WTC11 (cell line): ENCODE data around the gene VEGFB.

ENCODE experiments used
- NFE2L1 ChIP-seq: sonication (generic); formaldehyde crosslinking; IDR thresholded peaks from 2 replicates; pipeline ENCODE4 v1.8.1; 2023; ENCODE audit warnings: missing genetic modification reagents
- SMAD4 ChIP-seq: sonication (generic); formaldehyde crosslinking; IDR thresholded peaks from 2 replicates; pipeline ENCODE4 v1.8.0; 2022; ENCODE audit warnings: mild to moderate bottlenecking, missing genetic modification reagents
- SOX15 ChIP-seq: fragments of 250-450 bp; sonication (Bioruptor Pico); IDR thresholded peaks from 2 replicates; pipeline ENCODE4 v1.9.0; 2021; ENCODE audit warnings: mild to moderate bottlenecking
- SP1 ChIP-seq: sonication (generic); formaldehyde crosslinking; conservative IDR thresholded peaks from 2 replicates; pipeline ENCODE4 v1.8.1; 2022; ENCODE audit warnings: missing genetic modification reagents
- ZNF121 ChIP-seq: sonication (generic); formaldehyde crosslinking; IDR thresholded peaks from 2 replicates; pipeline ENCODE4 v1.8.0; 2023; ENCODE audit warnings: missing genetic modification reagents
- ZNF138 ChIP-seq: sonication (generic); formaldehyde crosslinking; conservative IDR thresholded peaks from 2 replicates; pipeline ENCODE4 v1.8.1; 2022; ENCODE audit warnings: mild to moderate bottlenecking, moderate library complexity, missing genetic modification reagents
- ZNF671 ChIP-seq: fragments of 250-450 bp; sonication (Bioruptor Pico); IDR thresholded peaks from 2 replicates; pipeline ENCODE4 v1.8.0; 2021; ENCODE audit warnings: mild to moderate bottlenecking
- TF ChIP-seq, protein P1 (sequence below): fragments of 200-600 bp; IDR thresholded peaks from 2 replicates; pipeline ENCODE4 v1.8.0; 2022; ENCODE audit warnings: antibody characterized with exemption
- TF ChIP-seq, protein P2 (sequence below): sonication (generic); formaldehyde crosslinking; IDR thresholded peaks from 2 replicates; pipeline ENCODE4 v1.8.0; 2022; ENCODE audit warnings: mild to moderate bottlenecking, missing genetic modification reagents
- TF ChIP-seq, protein P3 (sequence below): sonication (generic); formaldehyde crosslinking; IDR thresholded peaks from 2 replicates; pipeline ENCODE4 v1.8.0; 2022; ENCODE audit warnings: missing genetic modification reagents
- TF ChIP-seq, protein P4 (sequence below): sonication (generic); formaldehyde crosslinking; IDR thresholded peaks from 2 replicates; pipeline ENCODE4 v1.8.0; 2022; ENCODE audit warnings: mild to moderate bottlenecking, missing genetic modification reagents

DNA sequence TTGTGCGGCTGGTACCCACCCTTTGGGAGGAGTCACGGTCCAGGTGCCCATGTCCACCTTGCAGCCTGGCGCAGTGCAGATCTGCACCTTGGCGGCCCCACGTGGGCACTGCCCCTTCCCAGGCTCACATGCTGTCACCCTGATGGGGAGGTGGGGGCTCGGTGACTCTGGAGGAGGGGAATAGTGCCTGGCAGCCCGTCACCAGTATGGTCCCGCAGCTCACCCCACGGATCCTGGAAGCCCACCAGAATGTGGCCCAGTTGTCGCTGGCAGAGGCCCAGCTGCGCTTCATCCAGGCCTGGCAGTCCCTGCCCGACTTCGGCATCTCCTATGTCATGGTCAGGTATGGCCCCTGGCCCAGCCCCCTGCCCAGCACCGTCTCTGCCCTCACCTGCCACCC lies 13.6 kb upstream of the VEGFB start:
- TF ChIP-seq, protein P1, sequence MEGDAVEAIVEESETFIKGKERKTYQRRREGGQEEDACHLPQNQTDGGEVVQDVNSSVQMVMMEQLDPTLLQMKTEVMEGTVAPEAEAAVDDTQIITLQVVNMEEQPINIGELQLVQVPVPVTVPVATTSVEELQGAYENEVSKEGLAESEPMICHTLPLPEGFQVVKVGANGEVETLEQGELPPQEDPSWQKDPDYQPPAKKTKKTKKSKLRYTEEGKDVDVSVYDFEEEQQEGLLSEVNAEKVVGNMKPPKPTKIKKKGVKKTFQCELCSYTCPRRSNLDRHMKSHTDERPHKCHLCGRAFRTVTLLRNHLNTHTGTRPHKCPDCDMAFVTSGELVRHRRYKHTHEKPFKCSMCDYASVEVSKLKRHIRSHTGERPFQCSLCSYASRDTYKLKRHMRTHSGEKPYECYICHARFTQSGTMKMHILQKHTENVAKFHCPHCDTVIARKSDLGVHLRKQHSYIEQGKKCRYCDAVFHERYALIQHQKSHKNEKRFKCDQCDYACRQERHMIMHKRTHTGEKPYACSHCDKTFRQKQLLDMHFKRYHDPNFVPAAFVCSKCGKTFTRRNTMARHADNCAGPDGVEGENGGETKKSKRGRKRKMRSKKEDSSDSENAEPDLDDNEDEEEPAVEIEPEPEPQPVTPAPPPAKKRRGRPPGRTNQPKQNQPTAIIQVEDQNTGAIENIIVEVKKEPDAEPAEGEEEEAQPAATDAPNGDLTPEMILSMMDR: no peak
- TF ChIP-seq NFE2L1 (CRISPR knock-in tag): no peak
- TF ChIP-seq, protein P2, sequence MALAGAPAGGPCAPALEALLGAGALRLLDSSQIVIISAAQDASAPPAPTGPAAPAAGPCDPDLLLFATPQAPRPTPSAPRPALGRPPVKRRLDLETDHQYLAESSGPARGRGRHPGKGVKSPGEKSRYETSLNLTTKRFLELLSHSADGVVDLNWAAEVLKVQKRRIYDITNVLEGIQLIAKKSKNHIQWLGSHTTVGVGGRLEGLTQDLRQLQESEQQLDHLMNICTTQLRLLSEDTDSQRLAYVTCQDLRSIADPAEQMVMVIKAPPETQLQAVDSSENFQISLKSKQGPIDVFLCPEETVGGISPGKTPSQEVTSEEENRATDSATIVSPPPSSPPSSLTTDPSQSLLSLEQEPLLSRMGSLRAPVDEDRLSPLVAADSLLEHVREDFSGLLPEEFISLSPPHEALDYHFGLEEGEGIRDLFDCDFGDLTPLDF: no peak
- no peak for TF ChIP-seq SP1
- TF ChIP-seq SMAD4 (CRISPR knock-in tag): no peak
- no peak for TF ChIP-seq ZNF138 (CRISPR knock-in tag)
- TF ChIP-seq SOX15 (CRISPR knock-in tag): no peak
- no peak for TF ChIP-seq ZNF121
- TF ChIP-seq, protein P3, sequence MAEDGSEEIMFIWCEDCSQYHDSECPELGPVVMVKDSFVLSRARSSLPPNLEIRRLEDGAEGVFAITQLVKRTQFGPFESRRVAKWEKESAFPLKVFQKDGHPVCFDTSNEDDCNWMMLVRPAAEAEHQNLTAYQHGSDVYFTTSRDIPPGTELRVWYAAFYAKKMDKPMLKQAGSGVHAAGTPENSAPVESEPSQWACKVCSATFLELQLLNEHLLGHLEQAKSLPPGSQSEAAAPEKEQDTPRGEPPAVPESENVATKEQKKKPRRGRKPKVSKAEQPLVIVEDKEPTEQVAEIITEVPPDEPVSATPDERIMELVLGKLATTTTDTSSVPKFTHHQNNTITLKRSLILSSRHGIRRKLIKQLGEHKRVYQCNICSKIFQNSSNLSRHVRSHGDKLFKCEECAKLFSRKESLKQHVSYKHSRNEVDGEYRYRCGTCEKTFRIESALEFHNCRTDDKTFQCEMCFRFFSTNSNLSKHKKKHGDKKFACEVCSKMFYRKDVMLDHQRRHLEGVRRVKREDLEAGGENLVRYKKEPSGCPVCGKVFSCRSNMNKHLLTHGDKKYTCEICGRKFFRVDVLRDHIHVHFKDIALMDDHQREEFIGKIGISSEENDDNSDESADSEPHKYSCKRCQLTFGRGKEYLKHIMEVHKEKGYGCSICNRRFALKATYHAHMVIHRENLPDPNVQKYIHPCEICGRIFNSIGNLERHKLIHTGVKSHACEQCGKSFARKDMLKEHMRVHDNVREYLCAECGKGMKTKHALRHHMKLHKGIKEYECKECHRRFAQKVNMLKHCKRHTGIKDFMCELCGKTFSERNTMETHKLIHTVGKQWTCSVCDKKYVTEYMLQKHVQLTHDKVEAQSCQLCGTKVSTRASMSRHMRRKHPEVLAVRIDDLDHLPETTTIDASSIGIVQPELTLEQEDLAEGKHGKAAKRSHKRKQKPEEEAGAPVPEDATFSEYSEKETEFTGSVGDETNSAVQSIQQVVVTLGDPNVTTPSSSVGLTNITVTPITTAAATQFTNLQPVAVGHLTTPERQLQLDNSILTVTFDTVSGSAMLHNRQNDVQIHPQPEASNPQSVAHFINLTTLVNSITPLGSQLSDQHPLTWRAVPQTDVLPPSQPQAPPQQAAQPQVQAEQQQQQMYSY (CRISPR knock-in tag): no peak
- TF ChIP-seq, protein P4, sequence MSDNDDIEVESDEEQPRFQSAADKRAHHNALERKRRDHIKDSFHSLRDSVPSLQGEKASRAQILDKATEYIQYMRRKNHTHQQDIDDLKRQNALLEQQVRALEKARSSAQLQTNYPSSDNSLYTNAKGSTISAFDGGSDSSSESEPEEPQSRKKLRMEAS (CRISPR knock-in tag): no peak
- TF ChIP-seq ZNF671 (CRISPR knock-in tag): no peak
